HG02973 (cell line): ENCODE measurements around the gene NAGA.

Source experiments
- ATAC-seq: cut with Tn5 transposase; IDR thresholded peaks from one replicate; pipeline ENCODE4 v1.9.1; 2021; ENCODE audit warnings: moderate library complexity; ENCODE audit not compliant: unreplicated experiment

Gene NAGA

GRCh38 chr22:42050641-42051180 is 19.9 kb downstream of the NAGA start:
- no peak for ATAC-seq

GRCh38 chr22:42041784-42042183 is 28.8 kb downstream of the NAGA start:
- no peak for ATAC-seq

- ATAC-seq: no peak
Observed at GRCh38 chr22:42039271-42039670, 31.3 kb downstream of the NAGA start.

GRCh38 chr22:42035256-42035655 is 35.4 kb downstream of the NAGA start:
- no peak for ATAC-seq

GRCh38 chr22:42033263-42034181 is 37.1 kb downstream of the NAGA start:
- ATAC-seq: no peak

- ATAC-seq: no peak
Observed at GRCh38 chr22:42026705-42027104, 43.9 kb downstream of the NAGA start.

- ATAC-seq: no peak
Observed at GRCh38 chr22:42025421-42025820, 45.2 kb downstream of the NAGA start.

GRCh38 chr22:42022162-42022847 is 48.3 kb downstream of the NAGA start:
- ATAC-seq: no peak

- no peak for ATAC-seq
Observed at GRCh38 chr22:42021571-42021970, 49.0 kb downstream of the NAGA start.

GRCh38 chr22:42018224-42018623 is 52.4 kb downstream of the NAGA start:
- ATAC-seq: no peak

GRCh38 chr22:42016111-42016510 is 54.5 kb downstream of the NAGA start:
- ATAC-seq: no peak

- ATAC-seq: no peak
Observed at GRCh38 chr22:42013385-42013784, 57.2 kb downstream of the NAGA start.

- no peak for ATAC-seq
Observed at GRCh38 chr22:42010778-42011177, 59.8 kb downstream of the NAGA start.
